Measurements from ENCODE around the gene GGCX. TPM values are rescaled to one million over a fixed set of nuclear protein-coding genes. Genes with fewer than 3 reads are reported as not detected.

GGCX gene
- total and polyA plus RNA-seq, 2 of the 13 experiments (the other 11 are each of a cell fraction or from before 2014, with no cell fraction given) = 72.5 to 103 TPM

- TF ChIP-seq HDAC1 (CRISPR knock-in tag; IDR thresholded peaks at IDR 0.05) (peak; percentile 67), KAT2B (IDR thresholded peaks at IDR 0.05; ENCODE audit: borderline replicate concordance, low read depth, low read length) (peak; percentile 38; the same call in 1 of the 2 replicates), STAT5B (CRISPR knock-in tag; IDR thresholded peaks at IDR 0.05) (no peak), CBX1 (IDR thresholded peaks at IDR 0.05; ENCODE audit: low read depth) (peak; percentile 33), ZNF670 (CRISPR knock-in tag; IDR thresholded peaks at IDR 0.05; ENCODE audit: borderline replicate concordance) (0 out of 2 replicates have a peak, but pooled peaks have one; percentile 61), REST (IDR thresholded peaks at IDR 0.05; ENCODE audit: borderline replicate concordance in 1 of 2, low read depth in 1 of 2, low read length in 2 of 2) (no peak), ATF4 (CRISPR knock-in tag; IDR thresholded peaks at IDR 0.05) (no peak), NFATC3 (CRISPR knock-in tag; IDR thresholded peaks at IDR 0.05) (no peak), RCOR2 (CRISPR knock-in tag; IDR thresholded peaks at IDR 0.05) (peak; percentile 80), CEBPG (CRISPR knock-in tag; IDR thresholded peaks at IDR 0.05) (peak; percentile 19; the same call in 1 of the 2 replicates), ZBTB3 (CRISPR knock-in tag; IDR thresholded peaks at IDR 0.05; ENCODE audit: borderline replicate concordance, low read depth) (no peak), ZNF776 (CRISPR knock-in tag; IDR thresholded peaks at IDR 0.05) (no peak), ZSCAN12 (CRISPR knock-in tag; IDR thresholded peaks at IDR 0.05) (no peak), USF2 (IDR thresholded peaks at IDR 0.05; ENCODE audit: low read depth, low read length) (no peak), USF2 (CRISPR knock-in tag; IDR thresholded peaks at IDR 0.05; ENCODE audit: borderline replicate concordance) (no peak), ZBTB4 (CRISPR knock-in tag; IDR thresholded peaks at IDR 0.05; ENCODE audit: borderline replicate concordance) (no peak), ZMYM2 (CRISPR knock-in tag; IDR thresholded peaks at IDR 0.05) (peak; percentile 96)
These were observed 44.5 kb downstream of the GGCX start (continued) for GRCh38 chr2:85516653-85517389.

All from HepG2 (cell line).